IPS-15b (cell line): ENCODE results near the gene DDX60.

ENCODE experiments used
- H3K27me3 ChIP-seq: one replicate; pipeline ENCODE4 v1.6.1; 2013; ENCODE audit warnings: low read length; ENCODE audit not compliant: control insufficient read depth, insufficient read depth
- H3K36me3 ChIP-seq: one replicate; pipeline ENCODE4 v1.6.1; 2013; ENCODE audit warnings: low read length; ENCODE audit not compliant: control insufficient read depth, insufficient read depth
- H3K4me1 ChIP-seq: one replicate; pipeline ENCODE4 v1.6.1; 2013; ENCODE audit warnings: mild to moderate bottlenecking, low read length; ENCODE audit not compliant: control insufficient read depth, insufficient read depth
- H3K4me3 ChIP-seq: one replicate; pipeline ENCODE4 v1.5.1; 2013; ENCODE audit warnings: low read depth, low read length
- H3K9ac ChIP-seq: one replicate; pipeline ENCODE4 v1.6.1; 2013; ENCODE audit warnings: low read depth, mild to moderate bottlenecking, low read length
- H3K9me3 ChIP-seq: one replicate; pipeline ENCODE4 v1.6.1; 2013; ENCODE audit warnings: mild to moderate bottlenecking, low read length; ENCODE audit not compliant: control insufficient read depth, insufficient read depth

DDX60 gene

DNA sequence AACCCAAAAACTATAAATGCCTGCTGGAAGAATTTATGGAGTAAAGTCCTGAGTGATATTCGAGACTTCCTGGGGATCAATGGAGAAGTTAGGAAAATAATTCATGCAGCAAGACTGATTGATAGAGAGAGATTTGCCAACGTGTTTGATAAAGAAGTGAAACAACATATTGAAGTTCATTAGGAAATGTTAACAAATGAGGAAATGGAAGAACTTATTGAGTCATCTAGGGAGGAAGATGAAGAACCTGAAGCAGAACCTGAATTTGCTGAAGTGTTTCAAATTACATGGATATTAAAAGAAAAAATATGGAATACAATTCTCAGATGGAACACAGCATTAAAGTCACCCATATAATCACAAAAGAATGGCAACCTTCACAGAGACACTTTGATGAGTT lies 39.0 kb downstream of the DDX60 start:
- Histone ChIP-seq H3K4me1 (no peaks in the 10 kb centered on the region), H3K9me3 (no peaks in the 10 kb centered on the region), H3K9ac (no peak overlapping the region), H3K4me3 (no peak overlapping the region), H3K36me3 (no peaks in the 10 kb centered on the region), H3K27me3 (no peaks in the 10 kb centered on the region)

DNA sequence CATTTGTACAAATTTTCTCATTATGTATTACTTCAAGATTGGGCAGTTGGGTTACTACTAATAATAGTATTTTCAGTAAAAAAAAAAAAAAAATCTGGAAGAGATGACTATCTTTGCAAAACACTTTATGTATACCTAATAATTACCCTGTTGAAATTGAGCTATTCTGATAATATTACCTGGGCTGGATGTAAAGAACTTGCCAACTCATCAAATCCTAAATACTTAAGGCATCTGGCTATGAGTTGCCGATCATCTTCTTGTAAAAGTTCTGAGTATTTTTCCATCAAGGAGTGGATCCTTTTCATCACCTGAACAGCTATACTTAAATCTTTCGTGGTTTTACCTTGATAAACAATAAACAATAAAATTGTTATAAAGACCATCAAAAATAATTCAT lies 42.7 kb downstream of the DDX60 start:
- Histone ChIP-seq H3K9ac (no peak overlapping the region), H3K27me3 (no peaks in the 10 kb centered on the region), H3K4me3 (no peak overlapping the region), H3K36me3 (no peaks in the 10 kb centered on the region), H3K9me3 (no peaks in the 10 kb centered on the region), H3K4me1 (no peaks in the 10 kb centered on the region)

GRCh38 chr4:168274871-168275270 lies 43.7 kb downstream of the DDX60 start:
- H3K9me3 ChIP-seq, result no peaks in the 10 kb centered on the region
- H3K4me1 ChIP-seq, result no peaks in the 10 kb centered on the region
- H3K27me3 ChIP-seq, result no peaks in the 10 kb centered on the region
- H3K9ac ChIP-seq, result no peak overlapping the region
- H3K36me3 ChIP-seq, result no peaks in the 10 kb centered on the region
- no peak overlapping the region for H3K4me3 ChIP-seq

DNA sequence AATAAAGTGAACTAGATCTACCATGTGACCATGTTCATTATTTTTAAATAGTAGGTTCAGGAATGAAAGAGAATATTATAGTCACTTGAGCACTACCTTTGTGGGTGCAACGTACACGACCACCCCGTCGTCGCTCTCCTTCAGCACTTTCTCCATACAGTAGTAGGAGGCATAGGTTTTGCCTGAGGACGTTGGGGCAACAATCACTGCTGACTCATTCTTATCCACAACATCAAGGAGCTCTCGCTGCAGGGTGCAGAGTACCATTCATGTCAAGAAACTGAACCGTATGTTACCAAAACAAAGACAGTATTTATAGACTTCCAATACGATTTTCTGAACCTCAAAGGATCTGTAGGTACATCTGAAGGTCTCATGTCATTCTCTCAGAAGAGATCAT lies 44.7 kb downstream of the DDX60 start:
- Histone ChIP-seq H3K4me1 (no peaks in the 10 kb centered on the region), H3K9ac (no peak overlapping the region), H3K27me3 (no peaks in the 10 kb centered on the region), H3K36me3 (no peaks in the 10 kb centered on the region), H3K4me3 (no peak overlapping the region), H3K9me3 (no peaks in the 10 kb centered on the region)

DNA sequence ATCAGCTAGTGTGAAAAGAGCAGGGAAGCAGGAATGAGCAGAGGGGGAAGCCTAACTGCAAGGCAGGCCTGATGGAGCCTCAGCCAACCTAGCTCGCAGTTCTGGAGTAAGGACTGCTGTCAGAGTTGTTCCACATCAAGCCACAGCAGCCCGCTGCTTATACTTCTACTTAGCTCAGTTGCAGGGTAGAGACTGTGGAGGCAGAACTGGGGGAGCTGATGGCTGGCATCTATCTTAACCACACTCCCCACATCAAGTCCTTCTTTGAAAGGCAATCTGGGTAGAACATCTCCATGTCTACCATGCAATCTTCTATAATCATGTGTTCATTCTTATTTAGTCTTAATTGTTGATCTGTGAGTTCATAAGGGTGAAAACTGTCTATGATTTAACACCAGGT lies 46.1 kb downstream of the DDX60 start:
- H3K9me3 ChIP-seq, result no peaks in the 10 kb centered on the region
- H3K9ac ChIP-seq, result no peak overlapping the region
- no peak overlapping the region for H3K4me3 ChIP-seq
- no peaks in the 10 kb centered on the region for H3K27me3 ChIP-seq
- H3K4me1 ChIP-seq, result no peaks in the 10 kb centered on the region
- H3K36me3 ChIP-seq, result no peaks in the 10 kb centered on the region

DNA sequence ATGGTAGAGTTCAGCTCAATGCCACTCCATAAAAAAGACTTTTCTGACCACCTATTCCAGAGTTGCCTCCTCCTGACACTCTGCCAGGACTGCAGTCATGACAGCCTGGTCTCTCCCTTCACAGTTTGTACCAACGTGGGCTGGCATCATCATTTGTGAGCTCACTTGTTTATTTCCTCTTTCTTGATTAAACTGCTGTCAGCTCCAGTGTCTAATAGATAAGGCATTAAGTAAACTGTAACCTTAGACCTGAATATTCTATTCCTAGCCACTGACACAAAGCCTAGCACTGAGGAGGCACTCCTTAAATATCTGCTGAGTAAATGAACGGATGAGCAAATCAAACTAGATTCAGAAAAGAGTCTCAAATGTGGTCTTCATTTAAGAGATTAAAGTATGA lies 48.7 kb downstream of the DDX60 start:
- Histone ChIP-seq H3K9ac (no peak overlapping the region), H3K36me3 (no peaks in the 10 kb centered on the region), H3K4me3 (no peak overlapping the region), H3K27me3 (no peaks in the 10 kb centered on the region), H3K4me1 (no peaks in the 10 kb centered on the region), H3K9me3 (no peaks in the 10 kb centered on the region)

DNA sequence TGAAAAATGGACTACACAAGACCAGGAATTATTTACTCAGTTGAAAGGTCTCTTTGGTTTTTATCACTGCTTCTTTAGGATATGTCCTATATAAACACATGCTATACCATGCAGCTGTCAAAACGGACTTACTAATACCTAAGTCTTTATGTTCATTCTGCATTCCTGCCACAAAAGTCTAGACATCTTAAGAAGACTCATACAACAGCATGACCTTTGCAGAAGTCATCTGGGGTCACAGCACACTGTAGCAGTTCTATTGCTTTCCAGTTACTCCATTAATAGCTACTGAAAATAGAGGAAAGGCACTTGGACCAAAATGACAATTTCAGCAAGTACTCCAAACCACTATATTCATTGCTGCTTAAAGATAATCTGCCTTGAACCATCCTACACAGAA lies 53.2 kb downstream of the DDX60 start:
- H3K4me3 ChIP-seq, result no peak overlapping the region
- no peaks in the 10 kb centered on the region for H3K4me1 ChIP-seq
- no peaks in the 10 kb centered on the region for H3K36me3 ChIP-seq
- no peaks in the 10 kb centered on the region for H3K27me3 ChIP-seq
- no peak overlapping the region for H3K9ac ChIP-seq
- no peaks in the 10 kb centered on the region for H3K9me3 ChIP-seq

GRCh38 chr4:168264903-168265302 lies 53.6 kb downstream of the DDX60 start:
- Histone ChIP-seq H3K9me3 (no peaks in the 10 kb centered on the region), H3K27me3 (no peaks in the 10 kb centered on the region), H3K4me3 (no peak overlapping the region), H3K9ac (no peak overlapping the region), H3K4me1 (no peaks in the 10 kb centered on the region), H3K36me3 (no peaks in the 10 kb centered on the region)

DNA sequence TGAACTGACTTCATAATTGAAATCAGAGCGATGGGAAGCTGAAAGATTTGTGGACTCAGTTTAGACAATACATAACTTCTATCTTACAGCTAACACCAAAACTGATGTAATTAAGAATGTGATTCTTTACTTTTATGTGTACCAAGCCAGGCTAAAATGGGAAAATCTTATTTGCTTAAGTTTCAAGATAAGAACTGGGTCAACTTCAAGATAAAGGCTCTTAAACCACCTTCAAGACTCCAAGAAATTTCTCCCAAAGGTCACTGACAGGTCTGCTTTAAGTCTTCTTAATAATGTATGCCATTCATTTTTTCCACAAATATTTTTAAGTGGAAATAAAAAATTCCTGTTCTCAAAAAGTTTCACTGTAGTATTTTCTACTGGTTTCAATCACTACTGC lies 55.5 kb downstream of the DDX60 start:
- Histone ChIP-seq H3K4me1 (no peaks in the 10 kb centered on the region), H3K9me3 (no peaks in the 10 kb centered on the region), H3K27me3 (no peaks in the 10 kb centered on the region), H3K4me3 (no peak overlapping the region), H3K9ac (no peak overlapping the region), H3K36me3 (no peaks in the 10 kb centered on the region)

GRCh38 chr4:168259096-168259495 lies 59.5 kb downstream of the DDX60 start:
- H3K4me3 ChIP-seq, result no peak overlapping the region
- no peaks in the 10 kb centered on the region for H3K9me3 ChIP-seq
- no peaks in the 10 kb centered on the region for H3K36me3 ChIP-seq
- no peak overlapping the region for H3K9ac ChIP-seq
- H3K27me3 ChIP-seq, result no peaks in the 10 kb centered on the region
- peaks cover 3% of the 10 kb centered on the region for H3K4me1 ChIP-seq

DNA sequence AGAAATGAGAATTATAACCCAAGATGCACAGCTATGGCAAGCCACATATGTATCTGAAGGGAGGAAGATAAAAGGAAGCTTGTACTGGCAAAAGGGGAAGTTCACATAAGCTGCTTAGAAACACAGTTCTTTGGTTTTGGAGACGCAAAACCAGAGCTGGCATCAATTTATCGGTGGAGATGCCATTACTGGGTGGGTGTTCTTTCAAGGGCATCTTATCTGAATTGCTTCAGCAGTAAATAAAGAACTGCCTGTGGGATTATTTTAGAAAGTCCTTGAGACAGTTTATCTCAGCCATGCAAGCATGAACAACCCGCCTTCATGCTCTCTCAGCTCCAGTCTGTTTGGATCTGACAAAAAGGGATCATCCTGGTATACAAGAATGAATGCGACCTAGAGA lies 60.8 kb downstream of the DDX60 start:
- no peaks in the 10 kb centered on the region for H3K9me3 ChIP-seq
- H3K4me1 ChIP-seq, result peaks cover 3% of the 10 kb centered on the region
- no peak overlapping the region for H3K9ac ChIP-seq
- no peaks in the 10 kb centered on the region for H3K27me3 ChIP-seq
- H3K36me3 ChIP-seq, result no peaks in the 10 kb centered on the region
- no peak overlapping the region for H3K4me3 ChIP-seq

DNA sequence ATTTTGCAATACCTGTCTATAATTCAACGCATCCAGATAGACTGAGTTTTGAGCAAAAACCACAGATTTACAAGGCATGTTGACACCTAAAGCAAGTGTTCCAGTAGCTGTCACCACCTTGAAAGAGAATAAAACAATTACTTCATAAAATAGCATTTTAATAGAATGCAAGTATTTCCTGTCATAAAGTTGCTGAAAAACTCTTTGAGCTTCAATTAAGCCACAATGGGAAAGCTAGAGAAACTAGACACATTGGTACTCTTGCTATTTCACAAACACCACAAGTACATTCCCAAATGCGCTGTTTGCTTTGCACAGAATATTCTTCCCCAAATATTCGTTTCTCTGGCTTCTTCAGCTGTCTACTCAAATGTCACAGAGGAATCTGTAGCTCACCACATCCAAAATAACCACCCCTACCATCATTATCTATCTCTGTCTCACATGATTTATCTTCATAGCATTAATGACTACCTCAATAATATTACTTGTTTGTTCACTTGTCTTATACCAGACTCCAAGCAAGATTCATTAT lies 70.3 kb downstream of the DDX60 start:
- Histone ChIP-seq H3K27me3 (no peaks in the 10 kb centered on the region), H3K9ac (no peak overlapping the region), H3K36me3 (no peaks in the 10 kb centered on the region), H3K4me1 (no peaks in the 10 kb centered on the region), H3K4me3 (no peak overlapping the region), H3K9me3 (no peaks in the 10 kb centered on the region)

DNA sequence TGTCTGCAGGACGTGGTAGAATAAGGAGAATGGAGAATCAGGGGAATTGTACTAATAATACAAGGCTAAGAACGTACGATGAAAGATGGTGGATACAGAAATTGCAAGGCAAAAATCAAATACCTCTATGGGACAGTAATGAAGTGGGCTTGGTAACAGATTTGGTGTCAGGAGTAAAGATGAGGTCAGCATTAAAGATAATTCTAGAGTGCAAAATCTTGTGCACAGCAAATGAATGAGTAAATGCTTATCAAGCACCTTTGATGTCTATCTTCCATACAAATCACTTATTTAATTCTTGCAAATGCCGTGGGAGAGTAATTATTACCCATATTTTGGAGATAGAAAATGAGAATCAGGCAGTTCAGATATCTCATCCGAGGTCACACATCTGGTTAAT lies 70.9 kb downstream of the DDX60 start:
- H3K36me3 ChIP-seq, result no peaks in the 10 kb centered on the region
- H3K9me3 ChIP-seq, result peaks cover 3% of the 10 kb centered on the region
- no peaks in the 10 kb centered on the region for H3K27me3 ChIP-seq
- H3K4me3 ChIP-seq, result no peak overlapping the region
- no peak overlapping the region for H3K9ac ChIP-seq
- H3K4me1 ChIP-seq, result no peaks in the 10 kb centered on the region
